Left forelimb (tissue), 1 donor: ENCODE measurements around the gene INF2.
A peak's percentile ranks its signal among the peaks of the same experiment; 100 is the strongest.

ENCODE experiments used
- DNase-seq: peaks from one replicate; pipeline ENCODE4 v3.0.0-alpha.2; 2018; ENCODE audit warnings: low spot score

INF2 gene

GRCh38 chr14:104703269-104703668 lies 13.9 kb downstream of the INF2 start:
- no peak for DNase-seq

DNA sequence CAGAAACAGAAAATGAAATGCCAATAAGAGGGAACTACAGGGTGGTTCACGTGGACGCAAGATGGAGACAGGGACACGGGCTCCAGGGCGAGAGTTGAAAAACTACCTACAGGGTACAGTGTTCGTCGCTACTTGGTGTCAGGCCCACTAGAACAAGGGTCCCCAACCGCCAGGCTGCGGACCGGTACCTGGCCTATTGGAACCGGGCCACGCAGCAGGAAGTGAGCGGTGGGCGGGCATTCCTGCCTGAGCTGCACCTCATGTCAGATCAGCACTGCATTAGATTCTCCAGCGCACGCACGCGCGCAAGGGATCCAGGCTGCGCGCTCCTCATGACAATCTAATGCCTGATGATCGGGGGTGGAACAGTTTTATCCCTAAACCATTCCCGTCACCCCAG lies 14.8 kb downstream of the INF2 start:
- DNase-seq = no peak

DNA sequence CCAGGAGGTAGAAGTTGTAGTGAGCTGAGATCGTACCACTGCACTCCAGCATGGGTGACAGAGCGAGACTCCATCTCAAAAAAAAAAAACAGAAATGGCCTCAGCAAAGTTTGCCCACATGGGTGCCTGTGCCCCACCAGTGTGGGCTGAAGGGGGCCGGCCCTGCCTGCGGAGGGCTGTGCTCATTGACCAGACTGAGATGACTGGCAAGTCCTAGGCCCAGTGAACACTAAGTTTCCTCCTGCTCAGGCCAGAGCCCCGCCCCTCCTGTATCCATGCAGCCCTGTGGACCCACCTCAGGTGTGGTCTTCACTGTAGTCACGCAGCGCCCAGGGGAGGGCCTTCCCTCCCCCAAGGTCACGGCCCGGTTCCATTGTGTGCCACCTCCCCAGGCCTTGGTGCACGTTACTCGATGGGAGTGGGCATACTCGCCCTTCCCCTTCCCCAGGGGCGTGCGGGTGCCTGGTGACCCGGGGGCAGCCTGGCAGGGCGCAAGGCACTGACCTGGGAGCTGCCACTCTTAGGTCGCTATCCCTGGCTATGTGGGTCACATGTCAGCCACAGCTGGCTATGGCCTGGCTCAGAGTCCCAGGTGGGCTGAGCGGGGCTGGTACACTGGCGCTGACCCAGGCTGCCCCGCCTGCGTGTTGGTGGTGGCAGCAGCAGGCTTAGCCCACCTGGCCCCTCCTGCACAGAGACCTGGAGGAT lies 16.1 kb downstream of the INF2 start:
- DNase-seq = no peak

GRCh38 chr14:104706733-104707607 lies 17.6 kb downstream of the INF2 start:
- DNase-seq = no peak

DNA sequence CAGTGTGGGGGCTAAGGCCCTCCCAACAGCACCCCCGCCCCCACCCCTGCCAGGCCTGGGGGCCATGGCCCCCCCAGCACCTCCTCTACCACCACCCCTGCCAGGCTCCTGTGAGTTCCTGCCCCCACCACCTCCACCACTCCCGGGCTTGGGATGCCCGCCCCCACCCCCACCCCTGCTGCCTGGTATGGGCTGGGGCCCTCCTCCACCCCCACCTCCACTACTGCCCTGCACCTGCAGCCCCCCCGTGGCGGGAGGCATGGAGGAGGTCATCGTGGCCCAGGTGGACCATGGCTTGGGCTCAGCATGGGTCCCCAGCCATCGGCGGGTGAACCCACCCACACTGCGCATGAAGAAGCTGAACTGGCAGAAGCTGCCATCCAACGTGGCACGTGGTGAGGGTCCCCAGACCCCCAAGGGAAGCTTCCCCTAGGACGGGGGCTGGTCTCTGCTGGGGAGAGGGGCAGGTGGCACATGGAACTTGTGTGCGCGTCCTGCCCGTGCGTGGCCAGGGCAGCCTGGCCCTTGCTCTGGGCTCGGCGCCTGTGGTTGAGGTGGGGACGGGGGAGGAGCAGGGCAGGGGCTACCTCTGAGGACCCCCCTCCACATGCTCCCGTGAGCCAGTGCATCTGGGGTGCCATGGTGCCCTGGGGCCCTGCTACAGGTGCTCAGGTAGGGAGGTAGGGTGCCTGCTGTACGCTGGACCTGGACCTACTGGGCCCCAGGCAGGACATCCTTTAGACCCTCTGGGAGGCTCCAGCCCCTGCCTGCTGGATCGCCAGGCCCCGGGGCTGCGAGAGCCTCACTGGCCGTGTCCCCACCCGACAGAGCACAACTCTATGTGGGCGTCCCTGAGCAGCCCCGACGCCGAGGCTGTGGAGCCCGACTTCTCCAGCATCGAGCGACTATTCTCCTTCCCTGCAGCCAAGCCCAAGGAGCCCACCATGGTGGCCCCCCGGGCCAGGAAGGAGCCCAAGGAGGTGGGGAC lies 18.5 kb downstream of the INF2 start:
- DNase-seq = no peak

GRCh38 chr14:104708606-104709268 lies 19.3 kb downstream of the INF2 start:
- DNase-seq = peak; percentile 87

DNA sequence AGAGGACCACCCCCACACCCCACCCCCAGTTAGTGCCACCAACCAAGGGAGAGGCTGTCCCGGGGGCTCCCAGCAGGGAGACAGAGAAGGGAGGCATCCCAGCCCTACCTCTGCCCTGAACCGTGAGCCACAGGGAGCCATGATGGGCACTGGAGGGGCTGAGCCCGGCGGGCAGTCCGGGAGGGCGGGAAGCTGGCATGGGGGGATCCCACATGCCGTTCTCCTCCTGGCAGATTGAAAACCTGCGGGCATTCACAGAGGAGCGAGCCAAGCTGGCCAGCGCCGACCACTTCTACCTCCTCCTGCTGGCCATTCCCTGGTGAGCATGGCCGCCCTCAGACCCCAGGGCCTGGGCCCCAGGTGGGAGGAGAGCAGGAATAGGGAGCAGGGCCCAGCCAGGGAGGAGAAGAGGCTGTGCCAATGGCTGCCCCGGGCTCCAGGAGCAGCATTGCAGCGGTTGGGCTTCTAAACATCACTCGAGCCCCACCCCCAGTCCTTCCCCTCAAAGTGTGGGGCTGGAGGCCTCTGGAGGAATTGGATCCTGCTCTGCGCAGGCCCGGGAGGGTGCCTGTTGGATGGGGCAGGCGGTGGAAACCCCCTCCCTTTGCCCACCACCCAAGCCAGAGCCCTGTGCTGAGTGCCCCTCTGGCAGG lies 20.1 kb downstream of the INF2 start:
- no peak for DNase-seq

- no peak for DNase-seq
Observed at GRCh38 chr14:104710071-104710735, 20.8 kb downstream of the INF2 start.

- no peak for DNase-seq
Observed at GRCh38 chr14:104712881-104713734, 23.7 kb downstream of the INF2 start.

- DNase-seq = no peak
Observed at GRCh38 chr14:104714066-104714465, 24.6 kb downstream of the INF2 start.

GRCh38 chr14:104714681-104715080 lies 25.3 kb downstream of the INF2 start:
- DNase-seq = no peak

DNA sequence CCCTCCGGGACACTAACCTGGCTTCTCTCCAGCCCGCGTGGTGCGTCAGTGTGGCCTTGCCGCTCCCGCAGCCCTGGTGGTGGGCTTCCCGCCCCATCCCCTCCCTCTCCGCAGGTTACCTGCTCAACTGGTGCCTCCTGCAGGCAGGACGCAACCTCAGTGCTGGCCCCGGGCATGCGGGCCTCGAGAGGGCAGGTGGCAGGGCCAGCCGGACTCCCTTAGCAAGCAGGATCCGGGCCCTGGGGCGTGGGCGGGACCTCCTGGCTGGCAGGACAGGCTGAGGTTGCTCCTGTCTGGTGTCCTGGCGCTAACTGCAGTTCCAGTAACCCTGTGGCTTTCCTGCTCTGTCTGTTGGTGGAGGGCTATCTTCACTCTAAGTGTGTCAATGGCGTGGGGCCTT lies 26.0 kb downstream of the INF2 start:
- DNase-seq = no peak

GRCh38 chr14:104715871-104716270 lies 26.5 kb downstream of the INF2 start:
- DNase-seq = no peak

DNA sequence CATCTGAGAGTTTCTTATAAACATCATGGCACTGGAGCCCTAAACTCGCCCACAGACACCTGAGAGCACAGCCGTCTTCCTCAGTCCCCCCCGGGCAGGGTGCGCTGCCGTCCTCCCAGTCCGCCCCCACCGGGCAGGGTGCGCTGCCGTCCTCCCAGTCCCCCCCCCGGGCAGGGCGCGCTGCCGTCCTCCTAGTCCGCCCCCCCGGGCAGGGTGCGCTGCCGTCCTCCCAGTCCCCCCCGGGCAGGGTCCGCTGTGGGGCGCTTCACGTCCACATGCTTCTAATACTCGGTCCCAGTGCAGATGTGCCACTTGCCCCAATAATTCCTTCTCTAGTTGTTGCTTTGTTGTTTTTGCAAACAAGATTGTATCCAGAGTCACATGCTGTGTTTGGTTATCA lies 27.7 kb downstream of the INF2 start:
- no peak for DNase-seq

DNA sequence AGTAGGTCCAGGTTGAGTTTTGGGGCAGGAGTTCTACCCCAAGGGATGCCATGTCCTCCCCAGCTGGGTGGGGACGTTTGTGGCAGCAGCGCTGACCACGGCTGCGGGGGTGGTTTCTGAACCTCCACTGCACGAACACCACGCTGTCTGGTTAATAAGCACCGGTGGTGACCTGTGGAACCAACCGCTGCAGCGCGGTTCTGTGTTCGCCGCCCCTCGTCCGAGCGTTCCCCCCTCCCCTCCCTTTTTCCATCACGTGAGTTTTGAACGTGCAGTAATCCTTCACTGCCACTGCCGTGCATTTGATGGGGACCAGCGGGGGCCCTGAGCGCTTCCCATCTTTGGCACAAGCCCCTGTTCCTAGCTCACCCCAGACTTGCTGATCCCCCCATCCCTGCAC lies 28.2 kb downstream of the INF2 start:
- no peak for DNase-seq

- DNase-seq = no peak
Observed at GRCh38 chr14:104718147-104718546, 28.7 kb downstream of the INF2 start.

DNA sequence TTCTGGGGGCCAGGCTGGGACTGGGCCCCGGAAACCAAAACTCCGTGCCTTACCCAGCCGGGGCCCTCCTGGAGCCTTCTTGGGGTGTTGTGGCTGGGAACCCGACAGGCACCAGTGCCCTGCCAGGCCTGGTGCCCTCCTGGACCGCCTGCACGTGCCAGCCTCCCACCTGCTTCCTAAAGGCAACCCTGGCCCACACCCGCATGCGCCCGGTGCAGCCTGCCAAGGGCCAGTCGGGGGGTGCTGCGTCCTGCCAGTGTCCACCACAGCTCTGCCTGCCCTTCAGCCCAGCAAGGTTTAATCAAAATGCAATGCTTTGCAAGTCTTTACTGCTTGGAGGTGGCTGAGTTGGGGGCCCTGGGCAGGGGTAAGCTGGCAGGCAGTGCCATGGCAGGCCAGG lies 29.5 kb downstream of the INF2 start:
- no peak for DNase-seq

DNA sequence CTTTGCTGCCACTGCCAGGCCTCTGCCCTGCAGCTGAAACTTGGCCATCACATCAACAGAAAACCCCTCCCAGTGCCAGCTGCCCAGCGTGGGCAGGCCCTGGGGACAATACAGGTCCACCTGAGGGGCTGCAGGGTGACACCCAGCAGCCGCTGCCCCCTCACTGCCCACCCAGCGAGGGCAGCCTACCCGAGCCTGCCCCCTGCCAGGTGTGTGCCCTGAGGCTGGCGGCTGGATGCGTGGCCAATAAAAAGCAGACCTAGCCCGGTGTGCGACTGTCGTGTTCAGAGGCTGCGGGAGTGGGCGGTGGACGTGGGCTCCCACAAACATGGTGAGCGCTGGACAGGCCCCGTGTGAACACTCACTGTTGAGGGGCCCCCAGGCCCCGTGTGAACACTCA lies 29.9 kb downstream of the INF2 start:
- no peak for DNase-seq
